ENCODE data around the gene MOSPD2. TPM values are rescaled to one million over a fixed set of nuclear protein-coding genes. Genes with fewer than 3 reads are reported as not detected.

Gene MOSPD2
- polyA plus RNA-seq, 2 of the 4 experiments (the other 2 are of a cell fraction) = 10.0 to 28.4 TPM

DNA sequence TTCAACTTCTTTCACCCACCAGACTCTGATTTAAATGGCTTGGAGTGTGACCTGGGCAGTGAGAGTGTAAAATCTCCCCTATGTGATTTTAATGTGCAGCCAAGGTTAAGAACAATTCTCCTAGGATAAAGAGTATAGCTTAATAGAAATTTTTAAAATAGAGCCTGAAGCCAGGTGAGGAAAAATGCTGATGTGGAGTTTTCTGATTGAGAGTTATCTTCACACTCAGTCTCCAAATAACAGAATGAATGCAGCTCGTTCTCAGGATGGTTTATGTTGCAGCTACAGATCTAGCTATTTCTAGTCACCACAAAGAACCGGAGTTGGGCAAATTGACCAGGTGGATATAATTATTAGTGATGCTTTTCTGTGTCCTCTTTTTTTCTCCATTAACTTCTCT is 70.7 kb downstream of the MOSPD2 start:
- no peaks in the 10 kb centered on the region for H3K9me3 ChIP-seq
- ChIA-PET CTCF (no interaction called here), POLR2A (no interaction called here)
- DNase-seq (ENCODE audit: low read depth in 1 of 2, low spot score in 1 of 2) (no peak), ATAC-seq (no peak), FAIRE-seq (peak; percentile 68)
- WGBS (ENCODE audit: missing lambda C conversion rate) = 56% methylated on average over 2 of the region's 2 CpGs
- no peak for TF ChIP-seq ZC3H11A (IDR thresholded peaks at IDR 0.05)
- TF ChIP-seq MAFK (IDR thresholded peaks at IDR 0.05; ENCODE audit: partially characterized antibody) = peak; percentile 69
- H3K27ac ChIP-seq = no peak overlapping the region
- no peak overlapping the region for H3K4me3 ChIP-seq
- no peak overlapping the region for H3K4me2 ChIP-seq
- H3K4me1 ChIP-seq = peaks cover 3% of the 10 kb centered on the region; the same call in 1 of the 3 replicates

DNA sequence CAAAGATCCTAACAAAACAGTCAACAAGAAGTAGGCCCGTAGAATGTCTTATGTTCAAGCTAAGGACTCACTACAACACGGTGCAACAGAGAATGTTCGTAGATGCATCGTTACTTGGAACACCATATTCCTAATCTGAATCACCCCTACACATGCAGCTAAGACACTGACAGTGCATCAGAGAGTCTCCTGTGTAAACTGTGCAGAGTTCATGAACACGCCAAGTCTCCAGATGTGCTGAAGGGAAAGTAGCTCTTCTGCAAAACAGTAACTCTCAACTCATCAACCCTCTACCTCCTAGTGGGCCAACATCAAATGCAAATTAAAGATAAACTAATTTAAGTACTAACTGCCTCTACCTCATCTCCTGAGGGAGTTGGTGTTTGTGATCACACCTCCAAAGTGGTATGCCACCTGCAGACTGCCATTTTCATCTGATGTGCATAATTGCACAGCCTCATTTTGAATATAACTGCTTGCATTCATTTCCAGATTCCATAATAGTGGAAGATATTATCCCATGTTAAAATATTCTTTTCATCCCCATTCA is 73.5 kb downstream of the MOSPD2 start:
- 92% methylated on average over 5 of the region's 5 CpGs for WGBS (ENCODE audit: missing lambda C conversion rate)
- Histone ChIP-seq H3K4me1 (peaks cover 5% of the 10 kb centered on the region; the same call in 1 of the 3 replicates), H3K4me2 (no peak overlapping the region), H3K4me3 (no peak overlapping the region), H3K9me3 (no peaks in the 10 kb centered on the region), H3K27ac (no peak overlapping the region)
- TF ChIP-seq ZC3H11A (IDR thresholded peaks at IDR 0.05) = no peak
- TF ChIP-seq GATA3 (IDR thresholded peaks at IDR 0.05; ENCODE audit: borderline replicate concordance) = no peak
- CTCF ChIA-PET = interaction anchor here (0.6 kb wide), 1 partner anchor 63 kb away, joined by 4 read pairs; no protein-coding TSS in a partner anchor
- POLR2A ChIA-PET = no interaction called here
- DNase-seq (ENCODE audit: low read depth in 1 of 2, low spot score in 1 of 2) = no peak
- peak; percentile 13 for FAIRE-seq
- no peak for ATAC-seq

DNA sequence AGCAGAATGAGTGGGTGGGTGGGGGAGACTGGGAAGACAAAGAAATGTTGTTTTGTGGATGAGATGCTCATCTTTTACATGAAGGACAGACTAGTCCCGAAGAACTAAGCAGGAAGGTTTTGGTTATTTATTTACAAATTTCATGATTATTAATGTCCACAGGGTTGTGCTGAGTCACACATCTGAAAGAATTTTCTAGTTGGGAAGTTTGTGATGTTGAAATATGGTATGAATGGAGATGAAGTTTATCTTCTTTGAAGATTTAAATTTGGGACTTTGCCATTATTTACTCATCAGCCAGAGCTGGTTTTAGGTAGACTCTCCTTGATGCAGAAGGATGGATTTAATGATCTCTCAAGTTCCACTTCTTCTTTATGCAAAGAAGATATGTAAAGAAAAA is 75.5 kb downstream of the MOSPD2 start:
- no peak overlapping the region for H3K4me3 ChIP-seq
- no peaks in the 10 kb centered on the region for H3K9me3 ChIP-seq
- FAIRE-seq (peak; percentile 97), DNase-seq (ENCODE audit: low read depth in 1 of 2, low spot score in 1 of 2) (peak in 1 of 2 experiments; percentile 13), ATAC-seq (no peak)
- TF ChIP-seq ZFP36 (IDR thresholded peaks at IDR 0.05; ENCODE audit: borderline replicate concordance, partially characterized antibody) (no peak), CHD4 (IDR thresholded peaks at IDR 0.05; ENCODE audit: borderline replicate concordance) (no peak), MAZ (IDR thresholded peaks at IDR 0.05; ENCODE audit: borderline replicate concordance, low read depth, low read length) (no peak), SMC3 (IDR thresholded peaks at IDR 0.05) (no peak), FOSL2 (IDR thresholded peaks at IDR 0.05) (no peak), FOSL2 (CRISPR knock-in tag; IDR thresholded peaks at IDR 0.05) (no peak), MAFK (IDR thresholded peaks at IDR 0.05; ENCODE audit: partially characterized antibody) (peak; percentile 23), RFX5 (IDR thresholded peaks at IDR 0.05) (no peak), ZNF302 (CRISPR knock-in tag; IDR thresholded peaks at IDR 0.05) (no peak)
- TF ChIP-seq, protein P1, sequence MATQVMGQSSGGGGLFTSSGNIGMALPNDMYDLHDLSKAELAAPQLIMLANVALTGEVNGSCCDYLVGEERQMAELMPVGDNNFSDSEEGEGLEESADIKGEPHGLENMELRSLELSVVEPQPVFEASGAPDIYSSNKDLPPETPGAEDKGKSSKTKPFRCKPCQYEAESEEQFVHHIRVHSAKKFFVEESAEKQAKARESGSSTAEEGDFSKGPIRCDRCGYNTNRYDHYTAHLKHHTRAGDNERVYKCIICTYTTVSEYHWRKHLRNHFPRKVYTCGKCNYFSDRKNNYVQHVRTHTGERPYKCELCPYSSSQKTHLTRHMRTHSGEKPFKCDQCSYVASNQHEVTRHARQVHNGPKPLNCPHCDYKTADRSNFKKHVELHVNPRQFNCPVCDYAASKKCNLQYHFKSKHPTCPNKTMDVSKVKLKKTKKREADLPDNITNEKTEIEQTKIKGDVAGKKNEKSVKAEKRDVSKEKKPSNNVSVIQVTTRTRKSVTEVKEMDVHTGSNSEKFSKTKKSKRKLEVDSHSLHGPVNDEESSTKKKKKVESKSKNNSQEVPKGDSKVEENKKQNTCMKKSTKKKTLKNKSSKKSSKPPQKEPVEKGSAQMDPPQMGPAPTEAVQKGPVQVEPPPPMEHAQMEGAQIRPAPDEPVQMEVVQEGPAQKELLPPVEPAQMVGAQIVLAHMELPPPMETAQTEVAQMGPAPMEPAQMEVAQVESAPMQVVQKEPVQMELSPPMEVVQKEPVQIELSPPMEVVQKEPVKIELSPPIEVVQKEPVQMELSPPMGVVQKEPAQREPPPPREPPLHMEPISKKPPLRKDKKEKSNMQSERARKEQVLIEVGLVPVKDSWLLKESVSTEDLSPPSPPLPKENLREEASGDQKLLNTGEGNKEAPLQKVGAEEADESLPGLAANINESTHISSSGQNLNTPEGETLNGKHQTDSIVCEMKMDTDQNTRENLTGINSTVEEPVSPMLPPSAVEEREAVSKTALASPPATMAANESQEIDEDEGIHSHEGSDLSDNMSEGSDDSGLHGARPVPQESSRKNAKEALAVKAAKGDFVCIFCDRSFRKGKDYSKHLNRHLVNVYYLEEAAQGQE (IDR thresholded peaks at IDR 0.05) = no peak
- CTCF ChIA-PET = no interaction called here
- H3K4me1 ChIP-seq = peaks cover 5% of the 10 kb centered on the region; the same call in 1 of the 3 replicates
- POLR2A ChIA-PET = no interaction called here
- peak overlapping the region; percentile 21; the same call in 2 of the 3 replicates for H3K4me2 ChIP-seq
- no peak overlapping the region for H3K27ac ChIP-seq
- 5% methylated on average over 1 of the region's 1 CpG for WGBS (ENCODE audit: missing lambda C conversion rate)

DNA sequence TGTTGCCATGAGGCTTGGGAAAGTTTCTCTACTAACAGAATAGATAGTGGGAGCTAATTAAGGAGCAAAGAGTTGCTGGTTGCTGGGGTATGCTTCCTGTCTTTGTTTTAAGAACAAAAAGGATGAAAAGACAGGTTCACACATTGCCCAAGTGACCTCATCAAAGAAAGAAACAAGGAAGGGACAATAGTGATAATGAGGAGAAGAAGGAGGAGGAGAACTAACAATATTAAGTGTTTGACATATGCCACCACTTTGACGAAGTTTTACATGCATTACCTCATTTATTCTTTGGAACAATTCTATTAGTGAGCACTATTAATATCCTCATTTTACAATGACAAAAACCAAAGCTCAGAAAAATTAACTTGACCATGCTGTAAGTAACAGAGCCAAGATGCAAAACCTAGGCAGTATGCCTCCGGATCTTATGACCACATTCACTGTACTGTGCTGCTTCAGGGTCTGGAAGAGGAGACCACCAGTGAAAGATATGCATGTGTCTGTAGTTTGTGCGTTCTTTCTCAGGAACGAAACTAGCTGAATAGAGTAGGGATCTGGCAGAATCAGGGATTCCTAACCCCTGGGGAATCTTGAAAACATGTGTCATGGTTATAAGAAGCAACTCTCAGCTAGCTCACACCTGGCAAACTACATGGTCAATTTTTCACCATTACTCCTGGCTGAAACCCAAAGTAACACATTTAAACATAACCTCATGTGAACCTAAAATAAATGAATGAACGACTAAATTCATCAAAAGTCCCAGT is 83.8 kb downstream of the MOSPD2 start:
- Histone ChIP-seq H3K4me3 (no peak overlapping the region), H3K4me2 (no peak overlapping the region), H3K27ac (no peak overlapping the region), H3K4me1 (no peaks in the 10 kb centered on the region), H3K9me3 (no peaks in the 10 kb centered on the region)
- FAIRE-seq (no peak), ATAC-seq (no peak), DNase-seq (ENCODE audit: low read depth in 1 of 2, low spot score in 1 of 2) (no peak)
- WGBS (ENCODE audit: missing lambda C conversion rate) = 9% methylated on average over 5 of the region's 5 CpGs
- ChIA-PET POLR2A (no interaction called here), CTCF (no interaction called here)
- no peak for TF ChIP-seq EP300 (IDR thresholded peaks at IDR 0.05)
- TF ChIP-seq POLR2AphosphoS2 (conservative IDR thresholded peaks at IDR 0.05; ENCODE audit: low read length) = no peak
- TF ChIP-seq, protein P2, sequence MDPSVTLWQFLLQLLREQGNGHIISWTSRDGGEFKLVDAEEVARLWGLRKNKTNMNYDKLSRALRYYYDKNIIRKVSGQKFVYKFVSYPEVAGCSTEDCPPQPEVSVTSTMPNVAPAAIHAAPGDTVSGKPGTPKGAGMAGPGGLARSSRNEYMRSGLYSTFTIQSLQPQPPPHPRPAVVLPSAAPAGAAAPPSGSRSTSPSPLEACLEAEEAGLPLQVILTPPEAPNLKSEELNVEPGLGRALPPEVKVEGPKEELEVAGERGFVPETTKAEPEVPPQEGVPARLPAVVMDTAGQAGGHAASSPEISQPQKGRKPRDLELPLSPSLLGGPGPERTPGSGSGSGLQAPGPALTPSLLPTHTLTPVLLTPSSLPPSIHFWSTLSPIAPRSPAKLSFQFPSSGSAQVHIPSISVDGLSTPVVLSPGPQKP (IDR thresholded peaks at IDR 0.05; ENCODE audit: low read depth, low read length) = no peak
- TF ChIP-seq NPAS2 (CRISPR knock-in tag; IDR thresholded peaks at IDR 0.05; ENCODE audit: borderline replicate concordance) = no peak
- TF ChIP-seq, protein P3, sequence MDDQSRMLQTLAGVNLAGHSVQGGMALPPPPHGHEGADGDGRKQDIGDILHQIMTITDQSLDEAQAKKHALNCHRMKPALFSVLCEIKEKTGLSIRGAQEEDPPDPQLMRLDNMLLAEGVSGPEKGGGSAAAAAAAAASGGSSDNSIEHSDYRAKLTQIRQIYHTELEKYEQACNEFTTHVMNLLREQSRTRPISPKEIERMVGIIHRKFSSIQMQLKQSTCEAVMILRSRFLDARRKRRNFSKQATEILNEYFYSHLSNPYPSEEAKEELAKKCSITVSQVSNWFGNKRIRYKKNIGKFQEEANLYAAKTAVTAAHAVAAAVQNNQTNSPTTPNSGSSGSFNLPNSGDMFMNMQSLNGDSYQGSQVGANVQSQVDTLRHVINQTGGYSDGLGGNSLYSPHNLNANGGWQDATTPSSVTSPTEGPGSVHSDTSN (IDR thresholded peaks at IDR 0.05) = no peak
- TF ChIP-seq, protein P1 (IDR thresholded peaks at IDR 0.05) = no peak
- no peak for TF ChIP-seq CBX8 (IDR thresholded peaks at IDR 0.05)
- TF ChIP-seq HOXB5 (CRISPR knock-in tag; IDR thresholded peaks at IDR 0.05) = no peak

Measured in A549 (cell line).